Sigmoid colon (tissue), 4 donors: ENCODE measurements around the gene RNF207.

Source experiments
- CTCF ChIP-seq, 4 experiments: fragments of 450-650 bp in 3 of 4; fragments of 200-600 bp in 1 of 4; IDR thresholded peaks; one replicate each; pipeline ENCODE4 v1.5.1; 2016 to 2019; ENCODE audit warnings: antibody characterized with exemption in 4 of 4, mild to moderate bottlenecking in 3 of 4, moderate library complexity in 2 of 4
- EP300 ChIP-seq, 4 donors: sonication (generic); formaldehyde crosslinking; IDR thresholded peaks; one replicate each; pipeline ENCODE4 v1.6.1; 2017; ENCODE audit warnings: antibody characterized with exemption in 4 of 4
- POLR2A ChIP-seq, 2 donors: fragments of 450-650 bp; IDR thresholded peaks; one replicate each; pipeline ENCODE4 v1.6.1; 2016; ENCODE audit warnings: antibody characterized with exemption in 2 of 2, mild to moderate bottlenecking in 2 of 2, moderate library complexity in 2 of 2
- POLR2AphosphoS5 ChIP-seq, 4 donors: sonication (generic); formaldehyde crosslinking; IDR thresholded peaks; one replicate each; pipeline ENCODE4 v1.6.1; 2017; ENCODE audit warnings: antibody characterized with exemption in 4 of 4

GRCh38 chr1:6211731-6212130, 5.8 kb downstream of the RNF207 start:
- no peak for TF ChIP-seq CTCF (IDR thresholded peaks at IDR 0.05)
- TF ChIP-seq POLR2AphosphoS5 (IDR thresholded peaks at IDR 0.05): no peak
- TF ChIP-seq POLR2A (IDR thresholded peaks at IDR 0.05): no peak
- TF ChIP-seq EP300 (IDR thresholded peaks at IDR 0.05): no peak
